ENCODE measurements around the gene CD177. TPM values are rescaled to one million over a fixed set of nuclear protein-coding genes. Genes with fewer than 3 reads are reported as not detected.
"Not testable (repeated sequence)": the region's sequence is repeated elsewhere in the genome, so short reads cannot be mapped to it uniquely, and the experiment has no call there.

The CD177 gene
- total and polyA plus RNA-seq, 5 donors = 0.02 to 0.72 (median 0.16) TPM; not detected in 1

- DNase-seq (no peak), ATAC-seq (no peak)
- Histone ChIP-seq H3K4me3 (ENCODE audit: low read length) (no peak overlapping the region), H3K27me3 (ENCODE audit: control insufficient read depth, insufficient read depth) (no peaks in the 10 kb centered on the region), H3K9me3 (ENCODE audit: control insufficient read depth, low read length) (no peaks in the 10 kb centered on the region), H3K4me1 (ENCODE audit: control insufficient read depth, insufficient read depth, low read length) (no peaks in the 10 kb centered on the region), H3K27ac (ENCODE audit: low read length) (no peak overlapping the region)
- 80% methylated on average over 27 of the region's 27 CpGs for WGBS
- intact Hi-C loops (cut with DNase I) = no loop called here
Measured at GRCh38 chr19:43316591-43317319, 36.7 kb upstream of the CD177 start.

GRCh38 chr19:43318203-43318602, 35.3 kb upstream of the CD177 start:
- DNase-seq = no peak
- no peak for ATAC-seq
- Histone ChIP-seq H3K4me1 (ENCODE audit: control insufficient read depth, insufficient read depth, low read length) (no peaks in the 10 kb centered on the region), H3K9me3 (ENCODE audit: control insufficient read depth, low read length) (no peaks in the 10 kb centered on the region), H3K27ac (ENCODE audit: low read length) (no peak overlapping the region), H3K4me3 (ENCODE audit: low read length) (no peak overlapping the region), H3K27me3 (ENCODE audit: control insufficient read depth, insufficient read depth) (no peaks in the 10 kb centered on the region)
- WGBS = 63% methylated on average over 3 of the region's 3 CpGs
- intact Hi-C loops (cut with DNase I) = no loop called here

GRCh38 chr19:43318796-43319314, 34.6 kb upstream of the CD177 start:
- Histone ChIP-seq H3K27me3 (ENCODE audit: control insufficient read depth, insufficient read depth) (no peaks in the 10 kb centered on the region), H3K27ac (ENCODE audit: low read length) (no peak overlapping the region), H3K4me1 (ENCODE audit: control insufficient read depth, insufficient read depth, low read length) (no peaks in the 10 kb centered on the region), H3K9me3 (ENCODE audit: control insufficient read depth, low read length) (no peaks in the 10 kb centered on the region), H3K4me3 (ENCODE audit: low read length) (no peak overlapping the region)
- intact Hi-C loops (cut with DNase I) = no loop called here
- no peak for DNase-seq
- no peak for ATAC-seq
- whole genome bisulfite sequencing = 81% methylated on average over 4 of the region's 4 CpGs

GRCh38 chr19:43320546-43320945, 32.9 kb upstream of the CD177 start:
- WGBS = 61% methylated on average over 2 of the region's 2 CpGs
- H3K27ac ChIP-seq (ENCODE audit: low read length) = no peak overlapping the region
- no peak overlapping the region for H3K4me3 ChIP-seq (ENCODE audit: low read length)
- no peaks in the 10 kb centered on the region for H3K4me1 ChIP-seq (ENCODE audit: control insufficient read depth, insufficient read depth, low read length)
- intact Hi-C loops (cut with DNase I) = no loop called here
- no peaks in the 10 kb centered on the region for H3K9me3 ChIP-seq (ENCODE audit: control insufficient read depth, low read length)
- no peaks in the 10 kb centered on the region for H3K27me3 ChIP-seq (ENCODE audit: control insufficient read depth, insufficient read depth)
- no peak for ATAC-seq
- DNase-seq = no peak

GRCh38 chr19:43326761-43327160, 26.7 kb upstream of the CD177 start:
- ATAC-seq; H3K4me1 ChIP-seq (ENCODE audit: control insufficient read depth, insufficient read depth, low read length); DNase-seq; H3K9me3 ChIP-seq (ENCODE audit: control insufficient read depth, low read length); intact Hi-C loops (cut with DNase I); H3K27me3 ChIP-seq (ENCODE audit: control insufficient read depth, insufficient read depth); H3K4me3 ChIP-seq (ENCODE audit: low read length); H3K27ac ChIP-seq (ENCODE audit: low read length): not testable (repeated sequence)
- WGBS = 83% methylated on average over 11 of the region's 11 CpGs

GRCh38 chr19:43328561-43328960, 24.9 kb upstream of the CD177 start:
- H3K4me1 ChIP-seq (ENCODE audit: control insufficient read depth, insufficient read depth, low read length); ATAC-seq; intact Hi-C loops (cut with DNase I); H3K27ac ChIP-seq (ENCODE audit: low read length); H3K27me3 ChIP-seq (ENCODE audit: control insufficient read depth, insufficient read depth); DNase-seq; H3K4me3 ChIP-seq (ENCODE audit: low read length); H3K9me3 ChIP-seq (ENCODE audit: control insufficient read depth, low read length): not testable (repeated sequence)
- 80% methylated on average over 10 of the region's 12 CpGs for WGBS

- 86% methylated on average over 4 of the region's 4 CpGs for WGBS
- H3K4me1 ChIP-seq (ENCODE audit: control insufficient read depth, insufficient read depth, low read length); H3K4me3 ChIP-seq (ENCODE audit: low read length); intact Hi-C loops (cut with DNase I); H3K9me3 ChIP-seq (ENCODE audit: control insufficient read depth, low read length); H3K27me3 ChIP-seq (ENCODE audit: control insufficient read depth, insufficient read depth); ATAC-seq; H3K27ac ChIP-seq (ENCODE audit: low read length); DNase-seq: not testable (repeated sequence)
Measured at GRCh38 chr19:43329049-43329448, 24.4 kb upstream of the CD177 start.

- no peaks in the 10 kb centered on the region for H3K4me1 ChIP-seq (ENCODE audit: control insufficient read depth, insufficient read depth, low read length)
- intact Hi-C loops (cut with DNase I) = no loop called here
- no peak for ATAC-seq
Measured at GRCh38 chr19:43329989-43330388, 23.5 kb upstream of the CD177 start.

DNA sequence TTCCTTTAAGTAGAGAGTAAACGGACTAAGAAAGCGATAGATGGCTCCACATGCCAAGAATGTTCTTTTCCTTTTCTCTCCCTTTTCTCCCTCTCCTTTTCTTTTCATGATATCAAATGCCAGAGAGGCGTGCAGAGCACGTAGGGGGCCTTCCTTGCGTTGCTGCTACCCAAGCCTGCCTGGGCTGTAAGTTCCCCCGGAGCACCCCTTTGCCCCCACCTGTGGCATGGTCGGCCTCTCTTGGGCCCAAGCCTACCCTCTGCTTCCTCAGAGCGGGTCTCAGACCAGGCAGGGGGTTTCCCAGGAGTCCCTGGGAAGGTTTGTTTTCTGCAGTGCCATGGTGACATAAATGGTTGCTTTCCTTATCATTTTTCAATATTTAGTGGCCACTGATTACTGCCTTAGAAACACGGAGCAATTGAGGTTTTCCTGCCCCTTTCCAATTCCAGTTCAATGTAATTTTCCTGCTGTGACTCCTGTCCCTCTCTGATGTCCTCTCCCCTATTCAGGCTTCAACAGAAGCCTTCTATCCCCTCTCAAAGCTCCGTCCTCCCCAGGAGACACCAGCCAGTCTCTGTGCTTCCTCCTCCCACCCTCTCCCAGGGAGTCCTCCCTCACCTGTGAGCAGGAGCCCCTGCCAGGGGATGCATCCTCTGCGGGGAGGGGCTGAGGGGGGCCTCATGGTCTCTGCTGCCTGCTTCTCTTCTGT, 22.6 kb upstream of the CD177 start:
- DNase-seq (no peak), ATAC-seq (no peak)
- WGBS = 70% methylated on average over 11 of the region's 11 CpGs
- no peaks in the 10 kb centered on the region for H3K4me1 ChIP-seq (ENCODE audit: control insufficient read depth, insufficient read depth, low read length)
- H3K27ac ChIP-seq (ENCODE audit: low read length) = no peak overlapping the region
- no peaks in the 10 kb centered on the region for H3K9me3 ChIP-seq (ENCODE audit: control insufficient read depth, low read length)
- H3K4me3 ChIP-seq (ENCODE audit: low read length) = no peak overlapping the region
- H3K27me3 ChIP-seq (ENCODE audit: control insufficient read depth, insufficient read depth) = no peaks in the 10 kb centered on the region
- intact Hi-C loops (cut with DNase I) = no loop called here

More at GRCh38 chr19:43329989-43330388, 23.5 kb upstream of the CD177 start:
- Histone ChIP-seq H3K4me3 (ENCODE audit: low read length) (no peak overlapping the region), H3K9me3 (ENCODE audit: control insufficient read depth, low read length) (no peaks in the 10 kb centered on the region), H3K27ac (ENCODE audit: low read length) (no peak overlapping the region), H3K27me3 (ENCODE audit: control insufficient read depth, insufficient read depth) (no peaks in the 10 kb centered on the region)
- WGBS = 83% methylated on average over 2 of the region's 2 CpGs
- DNase-seq = no peak

GRCh38 chr19:43331435-43332010, 22.0 kb upstream of the CD177 start:
- DNase-seq = no peak
- no peak for ATAC-seq
- intact Hi-C loops (cut with DNase I) = no loop called here

More at GRCh38 chr19:43331435-43332010, 22.0 kb upstream of the CD177 start:
- Histone ChIP-seq H3K4me3 (ENCODE audit: low read length) (no peak overlapping the region), H3K4me1 (ENCODE audit: control insufficient read depth, insufficient read depth, low read length) (no peaks in the 10 kb centered on the region), H3K27ac (ENCODE audit: low read length) (no peak overlapping the region), H3K27me3 (ENCODE audit: control insufficient read depth, insufficient read depth) (no peaks in the 10 kb centered on the region), H3K9me3 (ENCODE audit: control insufficient read depth, low read length) (no peaks in the 10 kb centered on the region)
- WGBS = 69% methylated on average over 4 of the region's 4 CpGs
